Measurements from ENCODE around the gene GRID1. TPM values are rescaled to one million over a fixed set of nuclear protein-coding genes. Genes with fewer than 3 reads are reported as not detected.

The GRID1 gene
- total RNA-seq, 1 donor from 2014 or later: 1.4 TPM

DNA sequence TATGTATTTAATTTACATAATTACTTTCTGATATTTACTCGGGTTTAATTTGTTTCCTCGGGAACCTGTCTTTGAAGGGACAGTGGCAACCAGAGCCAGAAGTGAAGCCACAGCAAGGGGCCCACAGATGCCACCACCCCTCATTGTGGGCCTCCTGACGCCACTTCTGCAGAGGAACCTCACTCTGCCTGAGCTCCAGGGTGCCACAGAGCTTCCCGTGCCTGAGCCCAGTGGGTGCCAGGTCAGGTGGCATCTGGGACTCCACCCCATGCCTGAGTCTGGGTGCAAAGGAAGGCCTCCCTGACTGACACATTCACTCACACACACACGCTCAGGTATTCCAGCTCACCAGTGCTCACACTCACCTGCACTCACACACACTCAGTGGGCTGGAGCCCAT is 213.7 kb downstream of the GRID1 start:
- intact Hi-C loops (cut with DNase I): no loop called here
- TF ChIP-seq, protein P1, sequence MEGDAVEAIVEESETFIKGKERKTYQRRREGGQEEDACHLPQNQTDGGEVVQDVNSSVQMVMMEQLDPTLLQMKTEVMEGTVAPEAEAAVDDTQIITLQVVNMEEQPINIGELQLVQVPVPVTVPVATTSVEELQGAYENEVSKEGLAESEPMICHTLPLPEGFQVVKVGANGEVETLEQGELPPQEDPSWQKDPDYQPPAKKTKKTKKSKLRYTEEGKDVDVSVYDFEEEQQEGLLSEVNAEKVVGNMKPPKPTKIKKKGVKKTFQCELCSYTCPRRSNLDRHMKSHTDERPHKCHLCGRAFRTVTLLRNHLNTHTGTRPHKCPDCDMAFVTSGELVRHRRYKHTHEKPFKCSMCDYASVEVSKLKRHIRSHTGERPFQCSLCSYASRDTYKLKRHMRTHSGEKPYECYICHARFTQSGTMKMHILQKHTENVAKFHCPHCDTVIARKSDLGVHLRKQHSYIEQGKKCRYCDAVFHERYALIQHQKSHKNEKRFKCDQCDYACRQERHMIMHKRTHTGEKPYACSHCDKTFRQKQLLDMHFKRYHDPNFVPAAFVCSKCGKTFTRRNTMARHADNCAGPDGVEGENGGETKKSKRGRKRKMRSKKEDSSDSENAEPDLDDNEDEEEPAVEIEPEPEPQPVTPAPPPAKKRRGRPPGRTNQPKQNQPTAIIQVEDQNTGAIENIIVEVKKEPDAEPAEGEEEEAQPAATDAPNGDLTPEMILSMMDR (IDR thresholded peaks at IDR 0.05): no peak
- Histone ChIP-seq H3K36me3 (no peaks in the 10 kb centered on the region), H3K4me1 (no peaks in the 10 kb centered on the region), H3K27me3 (no peaks in the 10 kb centered on the region), H3K9me3 (no peaks in the 10 kb centered on the region), H3K4me3 (no peak overlapping the region), H3K27ac (no peak overlapping the region)
- DNase-seq (ENCODE audit: low spot score in 2 of 2): no peak

DNA sequence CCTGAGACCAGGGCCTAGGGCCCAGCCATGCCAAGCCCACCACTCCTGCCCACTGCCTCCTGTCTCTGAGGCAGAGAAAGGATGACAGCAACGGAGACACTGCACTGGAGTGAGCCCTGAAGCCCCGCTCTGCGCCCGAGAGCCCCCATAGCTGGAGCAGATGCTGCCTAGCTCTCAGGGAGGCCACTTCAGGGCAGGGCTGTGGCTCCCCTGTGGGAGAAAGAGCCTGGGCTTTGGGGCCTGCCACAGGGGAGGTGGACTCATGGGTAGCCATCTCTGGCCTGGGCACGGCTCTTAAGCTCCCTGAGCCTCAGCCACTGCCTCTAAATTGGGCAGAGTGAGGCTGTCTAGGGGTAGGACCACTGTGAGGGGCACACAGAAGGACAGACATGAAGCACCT is 214.2 kb downstream of the GRID1 start:
- no peak for DNase-seq (ENCODE audit: low spot score in 2 of 2)
- Histone ChIP-seq H3K9me3 (no peaks in the 10 kb centered on the region), H3K4me1 (no peaks in the 10 kb centered on the region), H3K27ac (no peak overlapping the region), H3K27me3 (no peaks in the 10 kb centered on the region), H3K4me3 (no peak overlapping the region), H3K36me3 (no peaks in the 10 kb centered on the region)
- TF ChIP-seq, protein P1 (IDR thresholded peaks at IDR 0.05): no peak
- intact Hi-C loops (cut with DNase I): no loop called here

DNA sequence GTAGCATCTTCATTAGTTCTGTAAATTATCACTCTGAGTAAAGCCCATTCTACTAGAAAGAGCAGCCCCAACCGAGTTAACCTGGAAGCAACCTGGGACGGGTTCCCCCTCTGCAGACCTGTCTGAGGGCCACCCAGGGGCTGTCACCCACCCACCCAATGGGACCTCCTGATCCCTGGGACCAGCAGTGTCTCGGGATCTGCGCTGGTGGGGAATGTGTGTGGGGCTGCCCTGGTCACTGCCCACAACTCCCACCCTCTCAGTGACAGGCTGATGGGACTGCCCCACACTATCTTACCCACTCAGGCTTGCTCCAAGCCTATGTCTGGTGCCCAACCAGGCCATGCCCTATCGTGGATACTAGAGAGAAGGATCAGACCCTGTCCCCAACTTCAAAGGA is 215.0 kb downstream of the GRID1 start:
- H3K4me3 ChIP-seq: no peak overlapping the region
- no peaks in the 10 kb centered on the region for H3K36me3 ChIP-seq
- no peaks in the 10 kb centered on the region for H3K4me1 ChIP-seq
- no peaks in the 10 kb centered on the region for H3K27me3 ChIP-seq
- TF ChIP-seq, protein P1 (IDR thresholded peaks at IDR 0.05): no peak
- no peak overlapping the region for H3K27ac ChIP-seq
- DNase-seq (ENCODE audit: low spot score in 2 of 2): no peak
- H3K9me3 ChIP-seq: no peaks in the 10 kb centered on the region
- intact Hi-C loops (cut with DNase I): no loop called here

DNA sequence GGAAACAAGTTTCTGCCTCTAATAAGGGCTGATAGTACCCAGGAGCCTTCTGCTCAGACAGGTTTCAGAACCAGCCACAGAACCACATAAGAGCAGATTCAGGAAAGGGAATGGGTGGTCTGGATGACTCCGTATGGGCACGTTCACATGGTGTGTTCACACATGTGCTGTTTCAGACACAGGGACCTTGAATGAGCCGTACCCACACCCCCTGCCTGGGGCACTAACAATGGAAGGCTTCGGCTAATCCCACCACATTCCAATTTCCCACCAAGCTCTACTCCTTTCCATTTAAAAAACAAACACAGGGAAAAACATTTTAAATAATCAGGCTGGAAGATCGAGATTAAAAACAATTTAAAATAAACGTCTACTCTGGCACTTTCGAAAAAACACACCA is 217.3 kb downstream of the GRID1 start:
- no peak for DNase-seq (ENCODE audit: low spot score in 2 of 2)
- Histone ChIP-seq H3K27me3 (no peaks in the 10 kb centered on the region), H3K4me1 (no peaks in the 10 kb centered on the region), H3K36me3 (no peaks in the 10 kb centered on the region), H3K4me3 (no peak overlapping the region), H3K9me3 (no peaks in the 10 kb centered on the region), H3K27ac (no peak overlapping the region)
- TF ChIP-seq, protein P1 (IDR thresholded peaks at IDR 0.05): no peak
- intact Hi-C loops (cut with DNase I): no loop called here

DNA sequence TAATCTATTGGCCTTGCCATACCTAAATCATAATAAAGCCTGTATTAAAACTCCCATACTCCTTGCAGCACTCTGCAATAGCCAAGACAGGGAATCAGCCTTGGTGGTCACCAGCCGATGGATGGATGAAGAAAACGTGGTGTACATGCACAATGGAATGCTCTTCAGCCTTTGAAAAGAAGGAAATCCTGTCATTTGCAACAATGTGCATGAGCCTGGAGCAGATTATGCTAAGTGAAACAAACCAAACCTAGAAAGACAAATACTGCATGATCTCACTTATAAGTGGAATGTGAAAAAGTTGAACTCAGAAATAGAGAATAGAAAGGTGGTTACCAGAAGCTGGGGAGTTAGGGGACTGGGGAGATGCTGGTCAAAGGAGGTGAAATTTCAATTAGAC is 218.5 kb downstream of the GRID1 start:
- DNase-seq (ENCODE audit: low spot score in 2 of 2): no peak
- intact Hi-C loops (cut with DNase I): no loop called here
- H3K27me3 ChIP-seq: no peaks in the 10 kb centered on the region
- TF ChIP-seq, protein P1 (IDR thresholded peaks at IDR 0.05): no peak
- H3K36me3 ChIP-seq: no peaks in the 10 kb centered on the region
- H3K4me3 ChIP-seq: no peak overlapping the region
- no peak overlapping the region for H3K27ac ChIP-seq
- no peaks in the 10 kb centered on the region for H3K9me3 ChIP-seq
- H3K4me1 ChIP-seq: no peaks in the 10 kb centered on the region

DNA sequence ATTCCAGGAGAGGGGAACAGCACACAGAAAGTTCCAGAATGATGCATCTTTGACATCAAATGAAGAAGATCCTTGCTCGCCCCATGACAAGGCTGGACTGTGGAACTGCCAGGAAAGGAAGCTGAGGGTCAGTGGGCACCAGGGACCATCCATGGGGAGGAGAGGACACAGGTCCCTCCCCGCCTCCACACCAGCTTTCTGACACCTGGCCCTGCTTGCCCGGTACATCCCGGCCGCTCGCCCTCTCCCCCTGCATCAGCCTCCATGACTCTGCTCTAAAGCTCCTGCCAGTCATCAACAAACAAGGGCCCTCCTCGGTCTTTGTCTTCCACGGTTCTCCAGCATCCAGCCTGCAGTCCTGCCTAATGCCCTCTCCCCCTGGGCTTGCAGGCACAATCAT is 222.3 kb downstream of the GRID1 start:
- H3K36me3 ChIP-seq: no peaks in the 10 kb centered on the region
- intact Hi-C loops (cut with DNase I): no loop called here
- no peak for DNase-seq (ENCODE audit: low spot score in 2 of 2)
- no peaks in the 10 kb centered on the region for H3K27me3 ChIP-seq
- TF ChIP-seq, protein P1 (IDR thresholded peaks at IDR 0.05): no peak
- H3K27ac ChIP-seq: no peak overlapping the region
- no peaks in the 10 kb centered on the region for H3K9me3 ChIP-seq
- H3K4me3 ChIP-seq: no peak overlapping the region
- H3K4me1 ChIP-seq: no peaks in the 10 kb centered on the region
